GM21619 (cell line): ENCODE measurements around the gene ATF3.

ENCODE experiments used
- ATAC-seq: cut with Tn5 transposase; IDR thresholded peaks from one replicate; pipeline ENCODE4 v1.9.1; 2021; ENCODE audit not compliant: unreplicated experiment

Gene ATF3

GRCh38 chr1:212608392-212608958 lies at the start of gene ATF3:
Gene ATF3 (plus strand): TSS chr1:212608761. CDS start chr1:212615022, 6,261 bp downstream.
- ATAC-seq, result peak; percentile 65

- no peak for ATAC-seq
Measured at GRCh38 chr1:212559929-212560328, 48.6 kb upstream of the ATF3 start.

- no peak for ATAC-seq
Measured at GRCh38 chr1:212560933-212561460, 47.6 kb upstream of the ATF3 start.

GRCh38 chr1:212561501-212561931 lies 47.0 kb upstream of the ATF3 start:
- no peak for ATAC-seq

- ATAC-seq, result no peak
Measured at GRCh38 chr1:212562771-212563170, 45.8 kb upstream of the ATF3 start.

GRCh38 chr1:212565079-212565478 lies 43.5 kb upstream of the ATF3 start:
- no peak for ATAC-seq

- ATAC-seq, result no peak
Measured at GRCh38 chr1:212565571-212566305, 42.8 kb upstream of the ATF3 start.

- peak; percentile 98 for ATAC-seq
Measured at GRCh38 chr1:212566522-212567479, 41.8 kb upstream of the ATF3 start.

- ATAC-seq, result no peak
Measured at GRCh38 chr1:212567638-212568037, 40.9 kb upstream of the ATF3 start.

- no peak for ATAC-seq
Measured at GRCh38 chr1:212568978-212569537, 39.5 kb upstream of the ATF3 start.

- no peak for ATAC-seq
Measured at GRCh38 chr1:212574732-212575131, 33.8 kb upstream of the ATF3 start.

- ATAC-seq, result no peak
Measured at GRCh38 chr1:212575333-212575732, 33.2 kb upstream of the ATF3 start.

GRCh38 chr1:212578041-212578440 lies 30.5 kb upstream of the ATF3 start:
- no peak for ATAC-seq

GRCh38 chr1:212581034-212581433 lies 27.5 kb upstream of the ATF3 start:
- ATAC-seq, result no peak

GRCh38 chr1:212582291-212582690 lies 26.3 kb upstream of the ATF3 start:
- ATAC-seq, result no peak

GRCh38 chr1:212582808-212583615 lies 25.5 kb upstream of the ATF3 start:
- no peak for ATAC-seq

GRCh38 chr1:212583643-212584042 lies 24.9 kb upstream of the ATF3 start:
- no peak for ATAC-seq

GRCh38 chr1:212584092-212584886 lies 24.3 kb upstream of the ATF3 start:
- ATAC-seq, result no peak

- no peak for ATAC-seq
Measured at GRCh38 chr1:212585210-212585609, 23.4 kb upstream of the ATF3 start.
